Heart left ventricle (tissue), 16 donors: ENCODE data around the gene ZFYVE27. TPM values are rescaled to one million over a fixed set of nuclear protein-coding genes. Genes with fewer than 3 reads are reported as not detected.

ENCODE experiments used
- ATAC-seq, 4 donors: fragments of 200-7000 bp; cut with Tn5 transposase; one replicate each; pipeline ENCODE4 v1.9.1; 2020 to 2022; ENCODE audit warnings: moderate library complexity in 4 of 4, mild to moderate bottlenecking in 3 of 4, moderate number of reproducible peaks in 1 of 4
- DNase-seq, 5 donors: peaks; one replicate each; pipeline ENCODE4 v3.0.0-alpha.2; 2020
- H3K27ac ChIP-seq, 12 donors: fragments of 200-600 bp; sonication (generic) in 4 of 12; one replicate each; pipeline versions ENCODE4 v1.5.0 to v1.8.0; 2016 to 2022; ENCODE audit warnings: mild to moderate bottlenecking in 2 of 12
- H3K27me3 ChIP-seq, 9 donors: fragments of 200-600 bp; sonication (generic) in 2 of 9; one replicate each; pipeline versions ENCODE4 v1.5.1 to v1.8.0; 2016 to 2022; ENCODE audit warnings: mild to moderate bottlenecking in 3 of 9
- H3K36me3 ChIP-seq, 9 donors: fragments of 200-600 bp; sonication (generic) in 2 of 9; one replicate each; pipeline versions ENCODE4 v1.5.0 to v1.8.0; 2018 to 2022; ENCODE audit warnings: mild to moderate bottlenecking in 2 of 9
- H3K4me1 ChIP-seq, 12 donors: fragments of 200-600 bp; sonication (generic) in 4 of 12; one replicate each; pipeline versions ENCODE4 v1.5.0 to v1.8.0; 2016 to 2022; ENCODE audit warnings: mild to moderate bottlenecking in 3 of 12
- H3K4me3 ChIP-seq, 12 donors: fragments of 200-600 bp; sonication (generic) in 4 of 12; one replicate each; pipeline versions ENCODE4 v1.5.0 to v1.8.0; 2017 to 2022; ENCODE audit warnings: mild to moderate bottlenecking in 9 of 12, moderate library complexity in 4 of 12
- H3K9me3 ChIP-seq, 12 donors: fragments of 200-600 bp; sonication (generic) in 4 of 12; one replicate each; pipeline versions ENCODE4 v1.5.0 to v1.8.0; 2016 to 2022; ENCODE audit warnings: mild to moderate bottlenecking in 1 of 12
- POLR2A ChIP-seq, 2 donors: fragments of 450-650 bp; IDR thresholded peaks; one replicate each; pipeline ENCODE4 v1.6.1; 2017; ENCODE audit warnings: antibody characterized with exemption in 2 of 2, mild to moderate bottlenecking in 2 of 2, moderate library complexity in 2 of 2
- WGBS, 4 donors: extraction: QIAGEN DNeasy Blood & Tissue Kit in 2 of 4; methylation state at CpG; one replicate each; pipeline versions ENCODE4 v1.1.5 to v1.1.7; 2013 to 2018; 5-methylcytosine and 5-hydroxymethylcytosine counted together
- intact Hi-C, 10 donors: fragments of 100-400 bp; cut with DNase I; formaldehyde crosslinking; loops; one replicate each; pipeline versions ENCODE4 v1.11.1 to v1.14.2; 2022
- polyA plus RNA-seq, 2 donors: library from polyadenylated mRNA; stranded (reverse); fragments of 200-250 nt; gene quantifications; one replicate each; pipeline ENCODE4 v1.2.3, GENCODE V29; 2013
- total RNA-seq, 9 donors: library from RNA; depleted of rRNA in 2 of 9; stranded (reverse); fragments of >200 nt in 2 of 9; fragmentation: NEBNext Ultra II Directional in 3 of 9; extraction: Animal tissue kit (Norgen Biotek cat#: 25700) in 3 of 9; gene quantifications; one replicate each; pipeline versions ENCODE4 v1.1.0 to v1.2.4, GENCODE V29; 2016 to 2023
- TF ChIP-seq, protein P1 (sequence below), 12 donors: fragments of 200-600 bp; sonication (generic) in 4 of 12; IDR thresholded peaks; one replicate each; pipeline versions ENCODE4 v1.5.0 to v1.8.0; 2018 to 2022; ENCODE audit warnings: antibody characterized with exemption in 12 of 12, mild to moderate bottlenecking in 5 of 12
- donor health status: ischemic (EF 13 %, LVEDD 7.1; RV severe dilation, severe dysfunction).
- donor health status: healthy with polysubstance abuse.
- donor health status: DM: no; HTN: yes; CAD: no.
- donor health status: DM: no; HTN: no; CAD: no.
- donor health status: ischemic (EF 25% LVEDD 6.9; RV normal size, moderate dysfunction).
- donor health status: ischemic (EF 25% LVEDD 5.7; RV mildly dilated, moderate dysfunction).
- donor health status: healthy.
- donor health status: DM: yes; HTN: yes; CAD: no.
- donor health status: ischemic (EF 35%, LVEDD 5.7; RV mildly dilated, moderate dysfunction).
- donor health status: nonischemic (EF 11% LVEDD 7.7; RV severe dilation, severe dysfunction).
- donor health status: DM: yes; HTN: yes; CAD: no.
- donor health status: PGD.
- donor health status: ischemic (EF 29% LVEDD 5.4; RV normal size, mild dysfunction).
- donor health status: nonischemic (EF 23%, LVEDD 6.1; RV moderate dilation, normal function).

ZFYVE27 gene
- total and polyA plus RNA-seq, 11 donors = 7.3 to 28.5 (median 13.1) TPM

DNA sequence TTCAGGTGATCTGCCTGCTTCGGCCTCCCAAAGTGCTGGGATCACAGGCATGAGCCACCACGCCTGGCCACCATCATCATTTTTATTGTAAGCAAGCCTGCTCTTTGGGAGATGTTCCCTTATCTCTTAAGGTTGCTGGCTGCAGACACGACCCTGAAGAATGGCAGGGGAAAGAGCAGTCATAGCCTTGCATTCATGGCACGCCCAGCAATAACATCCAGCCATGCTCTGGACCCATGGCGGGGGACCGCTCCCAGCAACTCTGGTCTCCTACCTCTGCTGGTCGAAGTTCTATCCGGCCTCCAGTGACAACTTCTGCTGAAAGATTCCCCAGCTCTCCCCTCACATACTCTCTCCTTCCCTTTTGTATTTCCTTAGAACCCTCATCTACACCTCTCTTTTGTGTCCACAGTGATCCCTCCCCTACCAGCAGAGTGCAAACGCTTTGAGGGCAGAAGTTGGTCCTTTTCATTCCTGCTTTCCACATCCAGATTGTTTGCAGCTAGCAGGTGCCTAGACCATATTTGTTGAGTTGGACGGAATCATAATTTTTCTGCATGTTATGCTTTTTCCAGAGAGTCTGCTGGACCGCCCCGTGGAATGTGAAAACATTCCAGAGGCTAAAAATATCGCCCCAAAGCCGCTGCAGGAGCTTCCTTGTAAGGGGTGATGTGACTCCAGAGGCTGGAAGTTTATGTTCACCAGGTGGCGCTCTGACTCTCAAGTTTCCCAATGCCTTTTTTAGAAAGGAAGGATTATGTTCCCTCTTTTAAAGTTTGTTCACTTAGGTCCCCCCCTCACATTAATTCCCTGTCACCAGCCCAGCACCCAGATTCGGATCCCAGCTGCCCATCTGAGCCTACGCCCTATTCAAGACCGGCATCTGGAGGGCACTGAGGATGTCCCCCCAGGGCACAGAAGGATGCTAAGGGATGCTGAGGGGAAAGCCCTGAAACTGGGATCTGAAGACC is 27.7 kb upstream of the ZFYVE27 start:
- Histone ChIP-seq H3K27me3 (no peaks in the 10 kb centered on the region), H3K27ac (peak overlapping the region in 4 of 12 donors; percentile 9 to 59 (median 27)), H3K4me1 (peaks cover 0 to 26% (median 12%) of the 10 kb centered on the region in 12 donors), H3K4me3 (no peak overlapping the region), H3K9me3 (no peaks in the 10 kb centered on the region), H3K36me3 (no peaks in the 10 kb centered on the region)
- TF ChIP-seq, protein P1, sequence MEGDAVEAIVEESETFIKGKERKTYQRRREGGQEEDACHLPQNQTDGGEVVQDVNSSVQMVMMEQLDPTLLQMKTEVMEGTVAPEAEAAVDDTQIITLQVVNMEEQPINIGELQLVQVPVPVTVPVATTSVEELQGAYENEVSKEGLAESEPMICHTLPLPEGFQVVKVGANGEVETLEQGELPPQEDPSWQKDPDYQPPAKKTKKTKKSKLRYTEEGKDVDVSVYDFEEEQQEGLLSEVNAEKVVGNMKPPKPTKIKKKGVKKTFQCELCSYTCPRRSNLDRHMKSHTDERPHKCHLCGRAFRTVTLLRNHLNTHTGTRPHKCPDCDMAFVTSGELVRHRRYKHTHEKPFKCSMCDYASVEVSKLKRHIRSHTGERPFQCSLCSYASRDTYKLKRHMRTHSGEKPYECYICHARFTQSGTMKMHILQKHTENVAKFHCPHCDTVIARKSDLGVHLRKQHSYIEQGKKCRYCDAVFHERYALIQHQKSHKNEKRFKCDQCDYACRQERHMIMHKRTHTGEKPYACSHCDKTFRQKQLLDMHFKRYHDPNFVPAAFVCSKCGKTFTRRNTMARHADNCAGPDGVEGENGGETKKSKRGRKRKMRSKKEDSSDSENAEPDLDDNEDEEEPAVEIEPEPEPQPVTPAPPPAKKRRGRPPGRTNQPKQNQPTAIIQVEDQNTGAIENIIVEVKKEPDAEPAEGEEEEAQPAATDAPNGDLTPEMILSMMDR (IDR thresholded peaks at IDR 0.05) = peak; percentile 38 to 80 (median 68)
- no peak for TF ChIP-seq POLR2A (IDR thresholded peaks at IDR 0.05)
- intact Hi-C loops = loop anchor here in 6 of 10 donors (1.0 to 2.0 kb wide), 2 partner anchors 22 kb away; no protein-coding TSS in a partner anchor
- WGBS, 4 donors = 40 to 44% (median 41%) methylated on average over 17 to 18 of the region's 18 CpGs
- ATAC-seq = peak in 2 of 4 donors; percentile 30 to 49
- peak in 4 of 5 donors; percentile 51 to 80 (median 77) for DNase-seq

DNA sequence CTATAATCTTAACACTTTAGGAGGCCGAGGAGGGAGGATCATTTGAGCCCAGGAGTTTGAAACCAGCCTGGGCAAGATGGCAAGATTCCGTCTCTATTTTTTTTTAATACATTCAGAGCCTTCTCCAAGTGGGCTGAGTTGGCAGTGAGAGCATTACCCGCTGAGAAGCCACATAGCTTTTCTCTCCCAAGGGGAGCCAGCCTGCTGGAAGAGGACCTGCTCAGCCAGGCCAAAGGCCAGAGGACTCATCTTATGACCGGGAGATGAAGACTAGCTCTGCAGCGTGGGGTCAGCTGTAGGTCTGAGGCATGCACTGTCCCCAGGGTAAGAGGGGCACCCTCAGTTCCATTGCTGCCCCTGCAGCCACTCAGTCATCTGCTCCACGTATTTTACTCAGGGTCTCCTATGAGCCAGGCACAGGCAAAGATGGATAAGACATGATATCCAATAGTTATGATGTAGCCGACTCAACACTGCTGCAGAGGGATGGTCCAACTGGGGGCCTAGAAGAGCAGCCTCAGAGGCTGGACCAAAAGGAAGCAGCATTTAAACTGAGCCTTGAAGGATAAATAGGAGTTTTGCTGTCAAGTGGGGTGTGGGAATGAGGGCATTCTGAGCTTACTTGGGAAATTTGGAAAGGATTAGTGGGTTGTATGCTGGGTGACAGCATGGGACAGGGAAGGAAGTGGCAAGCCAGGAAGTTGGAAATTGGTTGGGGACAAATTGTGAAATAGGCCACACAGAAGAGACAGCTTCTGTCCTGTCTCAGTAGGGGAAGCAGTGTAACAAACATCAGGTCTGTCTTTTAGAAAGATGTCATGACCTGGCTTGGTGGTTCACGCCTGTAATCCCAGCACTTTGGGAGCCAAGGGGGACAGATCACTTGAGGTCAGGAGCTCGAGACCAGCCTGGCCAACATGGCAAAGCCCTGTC is 25.0 kb upstream of the ZFYVE27 start:
- Histone ChIP-seq H3K4me3 (no peak overlapping the region), H3K36me3 (peaks cover 0 to 9% (median 0%) of the 10 kb centered on the region in 9 donors), H3K4me1 (peaks cover 0 to 50% (median 22%) of the 10 kb centered on the region in 12 donors), H3K27me3 (no peaks in the 10 kb centered on the region), H3K9me3 (no peaks in the 10 kb centered on the region), H3K27ac (peak overlapping the region in 2 of 12 donors; percentile 13 to 98)
- no peak for DNase-seq
- TF ChIP-seq, protein P1 (IDR thresholded peaks at IDR 0.05) = no peak
- no peak for TF ChIP-seq POLR2A (IDR thresholded peaks at IDR 0.05)
- intact Hi-C loops = loop anchor here in 1 of 10 donors (2.0 kb wide), 1 partner anchor 23 kb away; no protein-coding TSS in a partner anchor
- no peak for ATAC-seq
- 82 to 90% (median 84%) methylated on average over 9 of the region's 9 CpGs for WGBS, 4 donors

DNA sequence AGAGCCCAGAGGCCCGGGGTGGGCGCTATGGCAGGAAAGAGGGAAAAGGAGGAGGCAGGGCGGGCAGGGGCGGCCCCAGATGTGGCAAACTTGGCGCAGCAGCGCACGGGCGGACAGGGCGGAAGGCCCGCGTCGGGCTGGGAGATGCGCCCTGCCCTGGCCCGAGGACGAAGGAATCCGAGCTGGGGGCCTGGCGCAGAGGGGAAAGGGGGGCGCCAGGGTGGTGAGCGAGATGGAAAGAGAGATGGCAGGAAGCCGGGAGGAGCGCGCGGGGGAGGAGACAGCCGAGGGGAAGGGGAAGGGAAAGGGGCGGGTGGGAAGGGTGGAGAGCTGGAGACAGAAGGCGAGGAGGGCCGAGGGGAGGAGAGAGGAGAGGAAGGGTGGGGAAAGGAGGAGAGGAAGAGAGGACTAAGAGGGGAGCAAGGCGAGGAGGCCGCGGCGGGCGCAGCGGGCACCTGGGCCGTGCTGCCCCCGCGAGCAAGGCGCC is 23.5 kb upstream of the ZFYVE27 start, which contains the start of gene MARVELD1:
Gene MARVELD1 (plus strand): TSS at position 392 of the 487 bp plus-strand sequence. CDS start 147 bp downstream, outside the sequence.
- H3K36me3 ChIP-seq = peaks cover 0 to 20% (median 0%) of the 10 kb centered on the region in 9 donors
- peak in 1 of 2 donors; percentile 11 for TF ChIP-seq POLR2A (IDR thresholded peaks at IDR 0.05)
- TF ChIP-seq, protein P1 (IDR thresholded peaks at IDR 0.05) = no peak
- peak within 1 kb of the TSS; percentile 81 to 98 (median 92) for H3K27ac ChIP-seq
- H3K4me1 ChIP-seq = peaks cover 0 to 64% (median 29%) of the 10 kb centered on the region in 12 donors
- WGBS, 4 donors = 7 to 9% (median 8%) methylated on average over 37 of the region's 37 CpGs
- ATAC-seq = peak in 3 of 4 donors; percentile 45 to 65 (median 57)
- no peaks in the 10 kb centered on the region for H3K9me3 ChIP-seq
- H3K4me3 ChIP-seq = peak within 1 kb of the TSS; percentile 50 to 86 (median 68)
- intact Hi-C loops = loop anchor here in 1 of 10 donors (2.0 kb wide), 1 partner anchor 21 kb away; no protein-coding TSS in a partner anchor
- DNase-seq = peak; percentile 81 to 86 (median 84)
- H3K27me3 ChIP-seq = no peaks in the 10 kb centered on the region
